ENCODE results near the gene ZNF10.

Gene ZNF10

DNA sequence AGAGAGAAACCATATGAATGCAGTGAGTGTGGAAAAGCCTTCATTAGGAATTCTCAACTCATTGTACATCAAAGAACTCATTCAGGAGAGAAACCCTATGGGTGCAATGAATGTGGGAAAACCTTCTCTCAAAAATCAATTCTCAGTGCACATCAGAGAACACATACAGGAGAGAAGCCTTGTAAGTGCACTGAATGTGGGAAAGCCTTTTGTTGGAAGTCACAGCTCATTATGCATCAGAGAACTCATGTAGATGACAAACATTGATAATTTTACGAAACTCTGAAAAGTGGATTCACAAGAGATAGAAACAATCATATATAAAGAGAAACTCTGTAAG, 73.8 kb downstream of the ZNF10 start:
- H3K27me3 ChIP-seq (ENCODE audit: insufficient read depth, low read length) = no peaks in the 10 kb centered on the region
- H3K4me1 ChIP-seq (ENCODE audit: insufficient read depth, low read length, severe bottlenecking) = no peaks in the 10 kb centered on the region
- no peaks in the 10 kb centered on the region for H4K20me1 ChIP-seq (ENCODE audit: insufficient read depth, low read length)
- H3K9ac ChIP-seq (ENCODE audit: low read length) = no peak overlapping the region
- TF ChIP-seq CTCF (IDR thresholded peaks at IDR 0.05; ENCODE audit: low read length) (no peak), EZH2 (IDR thresholded peaks at IDR 0.05; ENCODE audit: borderline replicate concordance, low read length) (no peak)
- H3K79me2 ChIP-seq (ENCODE audit: insufficient read depth, low read length) = no peaks in the 10 kb centered on the region
- H3K9me3 ChIP-seq (ENCODE audit: low read length) = peaks cover 67% of the 10 kb centered on the region
- no peak overlapping the region for H2AFZ ChIP-seq (ENCODE audit: low read length)
- peaks cover 46% of the 10 kb centered on the region for H3K36me3 ChIP-seq (ENCODE audit: insufficient read depth, low read length)
- H3K9me2 ChIP-seq (ENCODE audit: low read depth, low read length) = no peaks in the 10 kb centered on the region
- H3K27ac ChIP-seq (ENCODE audit: low read depth, low read length, poor library complexity, severe bottlenecking) = no peak overlapping the region
- H3F3A ChIP-seq (ENCODE audit: insufficient read depth, low read length) = peaks cover 17% of the 10 kb centered on the region
- H3K4me3 ChIP-seq (ENCODE audit: low read depth, low read length, poor library complexity, severe bottlenecking) = no peak overlapping the region
- H3K4me2 ChIP-seq (ENCODE audit: low read length) = no peak overlapping the region

- Histone ChIP-seq H3K4me2 (ENCODE audit: low read length) (no peak overlapping the region), H3F3A (ENCODE audit: insufficient read depth, low read length) (peaks cover 17% of the 10 kb centered on the region), H3K4me1 (ENCODE audit: insufficient read depth, low read length, severe bottlenecking) (no peaks in the 10 kb centered on the region), H4K20me1 (ENCODE audit: insufficient read depth, low read length) (no peaks in the 10 kb centered on the region), H3K9me3 (ENCODE audit: low read length) (peaks cover 66% of the 10 kb centered on the region), H3K9me2 (ENCODE audit: low read depth, low read length) (no peaks in the 10 kb centered on the region), H3K36me3 (ENCODE audit: insufficient read depth, low read length) (peaks cover 34% of the 10 kb centered on the region), H3K79me2 (ENCODE audit: insufficient read depth, low read length) (no peaks in the 10 kb centered on the region), H3K9ac (ENCODE audit: low read length) (no peak overlapping the region), H2AFZ (ENCODE audit: low read length) (no peak overlapping the region), H3K4me3 (ENCODE audit: low read depth, low read length, poor library complexity, severe bottlenecking) (no peak overlapping the region), H3K27me3 (ENCODE audit: insufficient read depth, low read length) (no peaks in the 10 kb centered on the region), H3K27ac (ENCODE audit: low read depth, low read length, poor library complexity, severe bottlenecking) (no peak overlapping the region)
- TF ChIP-seq EZH2 (IDR thresholded peaks at IDR 0.05; ENCODE audit: borderline replicate concordance, low read length) (no peak), CTCF (IDR thresholded peaks at IDR 0.05; ENCODE audit: low read length) (no peak)
Observed at GRCh38 chr12:133206390-133206789, 76.0 kb downstream of the ZNF10 start.

All from OCI-LY1 (cell line).